SJSA1 (cell line): ENCODE measurements around the gene PDE4B. TPM values are rescaled to one million over a fixed set of nuclear protein-coding genes. Genes with fewer than 3 reads are reported as not detected.
A peak's percentile ranks its signal among the peaks of the same experiment; 100 is the strongest.

ENCODE experiments used
- DNase-seq, 2 experiments: peaks; one replicate each; pipeline ENCODE4 v3.0.0-alpha.2; 2015 to 2020; ENCODE audit warnings: low spot score in 2 of 2, low read depth in 1 of 2
- H3K27ac ChIP-seq: fragments of 250-450 bp; sonication (Bioruptor Pico); 2 replicates; pipeline ENCODE4 v1.5.1; 2020; ENCODE audit warnings: mild to moderate bottlenecking, moderate library complexity
- H3K27me3 ChIP-seq: fragments of 250-450 bp; sonication (Bioruptor Pico); replicated peaks from 2 replicates; pipeline ENCODE4 v1.5.1; 2020; ENCODE audit warnings: mild to moderate bottlenecking, moderate library complexity
- H3K36me3 ChIP-seq: fragments of 250-450 bp; sonication (Bioruptor Pico); 2 replicates; pipeline ENCODE4 v1.5.1; 2020; ENCODE audit warnings: mild to moderate bottlenecking
- H3K4me1 ChIP-seq: fragments of 250-450 bp; sonication (Bioruptor Pico); replicated peaks from 2 replicates; pipeline ENCODE4 v1.6.1; 2021; ENCODE audit warnings: mild to moderate bottlenecking
- H3K4me3 ChIP-seq: fragments of 250-450 bp; sonication (Bioruptor Pico); 2 replicates; pipeline ENCODE4 v1.5.1; 2020; ENCODE audit warnings: mild to moderate bottlenecking
- H3K9me3 ChIP-seq: fragments of 250-450 bp; sonication (Bioruptor Pico); replicated peaks from 2 replicates; pipeline ENCODE4 v1.5.1; 2020; ENCODE audit warnings: mild to moderate bottlenecking
- total RNA-seq: library from RNA; depleted of rRNA; stranded (reverse); fragments of >200 nt; shearing (Covaris generic); gene quantifications from 2 replicates; pipeline ENCODE4 v1.2.3, GENCODE V29; 2014

Gene PDE4B
- total RNA-seq, 1 experiment from 2014 or later = 12.4 TPM

- H3K27ac ChIP-seq = peak overlapping the region; percentile 88
- no peaks in the 10 kb centered on the region for H3K36me3 ChIP-seq
- no peaks in the 10 kb centered on the region for H3K27me3 ChIP-seq
- no peaks in the 10 kb centered on the region for H3K9me3 ChIP-seq
- H3K4me1 ChIP-seq = peaks cover 62% of the 10 kb centered on the region
- H3K4me3 ChIP-seq = peak overlapping the region; percentile 0; the same call in 1 of the 2 replicates
- DNase-seq = peak in 1 of 2 experiments; percentile 49
Measured at GRCh38 chr1:66271904-66272254, 479.2 kb downstream of the PDE4B start.

- no peak overlapping the region for H3K4me3 ChIP-seq
- no peaks in the 10 kb centered on the region for H3K9me3 ChIP-seq
- no peak for DNase-seq
- H3K36me3 ChIP-seq = no peaks in the 10 kb centered on the region
- H3K4me1 ChIP-seq = peaks cover 51% of the 10 kb centered on the region
- no peak overlapping the region; the same call in 1 of the 2 replicates for H3K27ac ChIP-seq
- no peaks in the 10 kb centered on the region for H3K27me3 ChIP-seq
Measured at GRCh38 chr1:66273656-66274055, 481.0 kb downstream of the PDE4B start.

GRCh38 chr1:66274634-66275033, 481.9 kb downstream of the PDE4B start:
- Histone ChIP-seq H3K9me3 (no peaks in the 10 kb centered on the region), H3K4me3 (no peak overlapping the region), H3K4me1 (peaks cover 48% of the 10 kb centered on the region), H3K27ac (no peak overlapping the region), H3K27me3 (no peaks in the 10 kb centered on the region), H3K36me3 (no peaks in the 10 kb centered on the region)
- DNase-seq = no peak

GRCh38 chr1:66275083-66275482, 482.4 kb downstream of the PDE4B start:
- Histone ChIP-seq H3K36me3 (no peaks in the 10 kb centered on the region), H3K27ac (no peak overlapping the region), H3K9me3 (no peaks in the 10 kb centered on the region), H3K4me1 (peaks cover 43% of the 10 kb centered on the region), H3K27me3 (no peaks in the 10 kb centered on the region), H3K4me3 (no peak overlapping the region)
- DNase-seq = no peak

GRCh38 chr1:66275601-66276023, 482.9 kb downstream of the PDE4B start:
- no peak overlapping the region for H3K27ac ChIP-seq
- DNase-seq = no peak
- peaks cover 38% of the 10 kb centered on the region for H3K4me1 ChIP-seq
- no peaks in the 10 kb centered on the region for H3K9me3 ChIP-seq
- H3K27me3 ChIP-seq = no peaks in the 10 kb centered on the region
- H3K4me3 ChIP-seq = no peak overlapping the region
- H3K36me3 ChIP-seq = no peaks in the 10 kb centered on the region

- no peak for DNase-seq
- Histone ChIP-seq H3K36me3 (no peaks in the 10 kb centered on the region), H3K4me3 (no peak overlapping the region), H3K9me3 (no peaks in the 10 kb centered on the region), H3K27ac (no peak overlapping the region), H3K4me1 (peaks cover 33% of the 10 kb centered on the region), H3K27me3 (no peaks in the 10 kb centered on the region)
Measured at GRCh38 chr1:66276218-66276617, 483.5 kb downstream of the PDE4B start.

- H3K9me3 ChIP-seq = no peaks in the 10 kb centered on the region
- no peaks in the 10 kb centered on the region for H3K36me3 ChIP-seq
- no peak overlapping the region for H3K4me3 ChIP-seq
- DNase-seq = no peak
- peaks cover 20% of the 10 kb centered on the region for H3K4me1 ChIP-seq
- no peak overlapping the region for H3K27ac ChIP-seq
- no peaks in the 10 kb centered on the region for H3K27me3 ChIP-seq
Measured at GRCh38 chr1:66278260-66279021, 485.7 kb downstream of the PDE4B start.

GRCh38 chr1:66281808-66282207, 489.1 kb downstream of the PDE4B start:
- DNase-seq = no peak
- no peak overlapping the region for H3K4me3 ChIP-seq
- no peaks in the 10 kb centered on the region for H3K27me3 ChIP-seq
- peaks cover 16% of the 10 kb centered on the region for H3K4me1 ChIP-seq
- H3K9me3 ChIP-seq = no peaks in the 10 kb centered on the region
- H3K36me3 ChIP-seq = no peaks in the 10 kb centered on the region
- no peak overlapping the region for H3K27ac ChIP-seq

- Histone ChIP-seq H3K27ac (no peak overlapping the region), H3K4me3 (no peak overlapping the region), H3K9me3 (no peaks in the 10 kb centered on the region), H3K27me3 (no peaks in the 10 kb centered on the region), H3K36me3 (no peaks in the 10 kb centered on the region), H3K4me1 (peaks cover 16% of the 10 kb centered on the region)
- no peak for DNase-seq
Measured at GRCh38 chr1:66282343-66282852, 489.7 kb downstream of the PDE4B start.

- no peaks in the 10 kb centered on the region for H3K9me3 ChIP-seq
- no peaks in the 10 kb centered on the region for H3K27me3 ChIP-seq
- no peak for DNase-seq
- H3K36me3 ChIP-seq = no peaks in the 10 kb centered on the region
- no peak overlapping the region for H3K4me3 ChIP-seq
- peaks cover 16% of the 10 kb centered on the region for H3K4me1 ChIP-seq
- no peak overlapping the region for H3K27ac ChIP-seq
Measured at GRCh38 chr1:66282891-66283621, 490.4 kb downstream of the PDE4B start.

- H3K27me3 ChIP-seq = no peaks in the 10 kb centered on the region
- H3K4me3 ChIP-seq = no peak overlapping the region
- H3K9me3 ChIP-seq = no peaks in the 10 kb centered on the region
- peaks cover 16% of the 10 kb centered on the region for H3K4me1 ChIP-seq
- no peak for DNase-seq
- H3K27ac ChIP-seq = no peak overlapping the region
- H3K36me3 ChIP-seq = no peaks in the 10 kb centered on the region
Measured at GRCh38 chr1:66283622-66284041, 490.9 kb downstream of the PDE4B start.

GRCh38 chr1:66284746-66285145, 492.1 kb downstream of the PDE4B start:
- H3K36me3 ChIP-seq = no peaks in the 10 kb centered on the region
- DNase-seq = no peak
- no peak overlapping the region for H3K4me3 ChIP-seq
- no peaks in the 10 kb centered on the region for H3K27me3 ChIP-seq
- no peak overlapping the region for H3K27ac ChIP-seq
- H3K9me3 ChIP-seq = no peaks in the 10 kb centered on the region
- H3K4me1 ChIP-seq = peaks cover 16% of the 10 kb centered on the region

- Histone ChIP-seq H3K27me3 (no peaks in the 10 kb centered on the region), H3K36me3 (no peaks in the 10 kb centered on the region), H3K27ac (no peak overlapping the region), H3K4me3 (no peak overlapping the region), H3K4me1 (peaks cover 16% of the 10 kb centered on the region), H3K9me3 (no peaks in the 10 kb centered on the region)
- peak in 1 of 2 experiments; percentile 8 for DNase-seq
Measured at GRCh38 chr1:66285618-66286270, 493.0 kb downstream of the PDE4B start.

GRCh38 chr1:66286307-66286706, 493.6 kb downstream of the PDE4B start:
- DNase-seq = no peak
- no peak overlapping the region for H3K27ac ChIP-seq
- no peak overlapping the region for H3K4me3 ChIP-seq
- H3K27me3 ChIP-seq = no peaks in the 10 kb centered on the region
- no peaks in the 10 kb centered on the region for H3K36me3 ChIP-seq
- peaks cover 16% of the 10 kb centered on the region for H3K4me1 ChIP-seq
- no peaks in the 10 kb centered on the region for H3K9me3 ChIP-seq
